ENCODE results near the gene UGCG.
"Not testable (repeated sequence)": the region's sequence is repeated elsewhere in the genome, so short reads cannot be mapped to it uniquely, and the experiment has no call there.

UGCG gene

DNA sequence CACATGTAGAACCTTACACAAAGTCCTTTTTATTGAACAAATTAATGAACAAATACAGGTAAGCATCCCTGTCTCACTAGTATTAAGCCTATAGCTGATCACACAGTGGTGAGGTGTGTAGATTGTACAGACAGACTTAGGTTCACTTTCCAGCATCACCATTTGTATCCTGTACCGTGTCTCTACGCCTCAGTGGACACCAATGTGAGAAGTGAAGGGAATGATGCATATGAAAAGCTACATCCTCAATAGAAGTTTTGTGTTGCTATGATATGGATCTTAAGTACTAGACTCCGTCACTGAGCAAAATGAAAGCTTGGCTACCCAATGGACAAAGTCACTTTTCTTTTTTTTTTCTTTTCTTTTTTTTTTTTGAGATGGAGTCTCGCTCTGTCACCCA is 46.6 kb downstream of the UGCG start:
- TF ChIP-seq, protein P1, sequence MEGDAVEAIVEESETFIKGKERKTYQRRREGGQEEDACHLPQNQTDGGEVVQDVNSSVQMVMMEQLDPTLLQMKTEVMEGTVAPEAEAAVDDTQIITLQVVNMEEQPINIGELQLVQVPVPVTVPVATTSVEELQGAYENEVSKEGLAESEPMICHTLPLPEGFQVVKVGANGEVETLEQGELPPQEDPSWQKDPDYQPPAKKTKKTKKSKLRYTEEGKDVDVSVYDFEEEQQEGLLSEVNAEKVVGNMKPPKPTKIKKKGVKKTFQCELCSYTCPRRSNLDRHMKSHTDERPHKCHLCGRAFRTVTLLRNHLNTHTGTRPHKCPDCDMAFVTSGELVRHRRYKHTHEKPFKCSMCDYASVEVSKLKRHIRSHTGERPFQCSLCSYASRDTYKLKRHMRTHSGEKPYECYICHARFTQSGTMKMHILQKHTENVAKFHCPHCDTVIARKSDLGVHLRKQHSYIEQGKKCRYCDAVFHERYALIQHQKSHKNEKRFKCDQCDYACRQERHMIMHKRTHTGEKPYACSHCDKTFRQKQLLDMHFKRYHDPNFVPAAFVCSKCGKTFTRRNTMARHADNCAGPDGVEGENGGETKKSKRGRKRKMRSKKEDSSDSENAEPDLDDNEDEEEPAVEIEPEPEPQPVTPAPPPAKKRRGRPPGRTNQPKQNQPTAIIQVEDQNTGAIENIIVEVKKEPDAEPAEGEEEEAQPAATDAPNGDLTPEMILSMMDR (IDR thresholded peaks at IDR 0.05; ENCODE audit: poor library complexity, severe bottlenecking): no peak
- no peak for ATAC-seq (ENCODE audit: low read depth)
- no peaks in the 10 kb centered on the region for H3K9me3 ChIP-seq (ENCODE audit: severe bottlenecking)
- peak overlapping the region; percentile 6 for H3K27ac ChIP-seq (ENCODE audit: poor library complexity, severe bottlenecking)
- no peaks in the 10 kb centered on the region for H3K27me3 ChIP-seq (ENCODE audit: insufficient read depth, poor library complexity, severe bottlenecking)
- H3K4me3 ChIP-seq (ENCODE audit: severe bottlenecking): no peak overlapping the region
- no peaks in the 10 kb centered on the region for H3K36me3 ChIP-seq (ENCODE audit: low read depth)
- H3K4me1 ChIP-seq (ENCODE audit: insufficient read depth, poor library complexity, severe bottlenecking): peaks cover 6% of the 10 kb centered on the region
- no peak for DNase-seq (ENCODE audit: low spot score)

DNA sequence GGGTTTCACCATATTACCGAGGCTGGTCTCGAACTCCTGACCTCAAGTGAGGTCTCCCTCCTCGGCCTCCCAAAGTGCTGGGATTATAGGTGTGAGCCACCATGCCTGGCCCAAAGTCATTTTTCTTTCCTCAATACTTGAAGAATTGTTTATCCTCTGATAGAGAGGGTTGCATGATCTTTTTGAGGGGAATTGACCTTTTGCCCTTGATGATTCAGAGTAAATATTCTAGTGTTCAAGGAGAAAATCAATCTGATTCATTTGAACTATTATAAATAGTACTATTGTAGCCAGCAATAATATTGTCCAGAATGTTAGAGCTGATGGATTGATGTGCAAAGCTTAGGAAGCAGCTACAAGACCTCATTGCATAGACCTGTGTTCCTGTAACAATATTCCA is 47.1 kb downstream of the UGCG start:
- H3K4me1 ChIP-seq (ENCODE audit: insufficient read depth, poor library complexity, severe bottlenecking): peaks cover 6% of the 10 kb centered on the region
- TF ChIP-seq, protein P1 (IDR thresholded peaks at IDR 0.05; ENCODE audit: poor library complexity, severe bottlenecking): no peak

DNA sequence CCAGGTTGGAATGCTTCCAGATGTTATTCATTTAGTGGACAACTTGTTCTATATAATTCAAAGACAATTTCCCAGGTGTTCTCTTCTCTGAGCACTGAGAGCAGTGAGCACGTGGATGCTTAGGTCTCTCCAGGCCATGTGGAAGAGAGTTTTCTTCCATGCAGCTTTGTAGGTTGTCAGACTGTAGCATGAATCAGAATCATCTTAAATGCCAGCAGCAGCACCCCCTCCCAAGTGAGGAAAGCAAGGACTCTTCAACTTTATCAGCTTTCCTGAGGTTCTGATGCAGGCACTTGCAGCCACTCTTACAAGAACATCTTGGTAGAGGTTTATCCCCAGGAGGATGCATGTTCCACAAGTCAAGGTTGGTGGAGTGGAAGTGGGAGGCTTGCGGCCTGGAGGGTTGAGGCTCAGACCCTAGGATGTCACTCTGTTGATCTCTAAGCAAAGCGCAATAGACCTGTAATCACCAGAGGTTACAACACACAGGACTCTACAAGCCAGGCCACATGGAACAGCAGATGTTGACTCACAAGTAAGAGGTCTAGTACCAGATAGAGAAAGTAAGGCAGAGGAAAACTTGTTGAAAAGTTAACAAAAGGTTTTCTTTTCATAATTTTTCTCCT is 47.7 kb downstream of the UGCG start:
- peak overlapping the region; percentile 6 for H3K27ac ChIP-seq (ENCODE audit: poor library complexity, severe bottlenecking)
- H3K4me3 ChIP-seq (ENCODE audit: severe bottlenecking): no peak overlapping the region
- H3K27me3 ChIP-seq (ENCODE audit: insufficient read depth, poor library complexity, severe bottlenecking): no peaks in the 10 kb centered on the region
- no peak for ATAC-seq (ENCODE audit: low read depth)
- no peaks in the 10 kb centered on the region for H3K9me3 ChIP-seq (ENCODE audit: severe bottlenecking)
- no peaks in the 10 kb centered on the region for H3K36me3 ChIP-seq (ENCODE audit: low read depth)
- no peak for DNase-seq (ENCODE audit: low spot score)
- H3K4me1 ChIP-seq (ENCODE audit: insufficient read depth, poor library complexity, severe bottlenecking): no peaks in the 10 kb centered on the region
- TF ChIP-seq, protein P1 (IDR thresholded peaks at IDR 0.05; ENCODE audit: poor library complexity, severe bottlenecking): no peak

More for the DNA sequence above, 47.1 kb downstream of the UGCG start:
- ATAC-seq (ENCODE audit: low read depth): 0 out of 3 replicates have a peak, but pooled peaks have one; percentile 10
- DNase-seq (ENCODE audit: low spot score): no peak
- Histone ChIP-seq H3K27ac (ENCODE audit: poor library complexity, severe bottlenecking) (peak overlapping the region; percentile 6), H3K36me3 (ENCODE audit: low read depth) (no peaks in the 10 kb centered on the region), H3K9me3 (ENCODE audit: severe bottlenecking) (no peaks in the 10 kb centered on the region), H3K27me3 (ENCODE audit: insufficient read depth, poor library complexity, severe bottlenecking) (no peaks in the 10 kb centered on the region), H3K4me3 (ENCODE audit: severe bottlenecking) (no peak overlapping the region)

DNA sequence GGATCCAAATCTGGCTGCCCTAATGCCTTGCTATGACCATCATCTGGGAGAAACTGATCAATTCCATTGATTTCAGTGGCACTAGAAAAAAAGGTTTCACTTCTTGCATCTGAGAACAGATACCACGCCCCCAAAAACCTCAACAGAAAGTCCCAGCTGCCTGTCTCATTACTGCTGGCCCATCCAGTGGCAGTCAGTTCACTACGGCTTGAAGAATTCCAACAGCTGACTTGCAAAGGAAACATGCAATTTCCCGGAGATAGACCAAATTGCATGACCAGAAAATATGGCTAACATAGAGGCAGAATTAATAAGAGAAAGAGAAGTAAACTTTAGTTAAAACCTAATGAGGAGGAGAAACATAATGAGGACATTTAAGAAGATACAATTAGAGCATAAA is 48.6 kb downstream of the UGCG start:
- no peak overlapping the region for H3K4me3 ChIP-seq (ENCODE audit: severe bottlenecking)
- no peaks in the 10 kb centered on the region for H3K9me3 ChIP-seq (ENCODE audit: severe bottlenecking)
- DNase-seq (ENCODE audit: low spot score): no peak
- no peaks in the 10 kb centered on the region for H3K27me3 ChIP-seq (ENCODE audit: insufficient read depth, poor library complexity, severe bottlenecking)
- H3K4me1 ChIP-seq (ENCODE audit: insufficient read depth, poor library complexity, severe bottlenecking): no peaks in the 10 kb centered on the region
- H3K36me3 ChIP-seq (ENCODE audit: low read depth): no peaks in the 10 kb centered on the region
- TF ChIP-seq, protein P1 (IDR thresholded peaks at IDR 0.05; ENCODE audit: poor library complexity, severe bottlenecking): no peak
- no peak for ATAC-seq (ENCODE audit: low read depth)
- H3K27ac ChIP-seq (ENCODE audit: poor library complexity, severe bottlenecking): no peak overlapping the region

DNA sequence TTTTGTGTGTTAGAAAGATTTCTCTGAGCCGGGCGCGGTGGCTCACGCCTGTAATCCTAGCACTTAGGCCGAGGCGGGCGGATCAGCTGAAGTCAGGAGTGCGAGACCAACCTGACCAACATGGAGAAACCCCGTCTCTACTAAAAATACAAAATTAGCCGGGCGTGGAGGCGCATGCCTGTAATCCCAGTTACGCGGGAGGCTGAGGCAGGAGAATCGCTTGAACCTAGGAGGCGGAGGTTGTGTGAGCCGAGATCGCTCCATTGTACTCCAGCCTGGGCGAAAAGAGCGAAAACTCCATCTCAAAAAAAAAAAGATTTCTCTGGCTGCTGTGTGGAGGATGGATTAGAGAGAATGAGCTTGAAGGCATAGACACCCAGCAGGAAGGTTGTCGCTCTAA is 51.5 kb downstream of the UGCG start:
- not testable (repeated sequence) for H3K36me3 ChIP-seq (ENCODE audit: low read depth); H3K27ac ChIP-seq (ENCODE audit: poor library complexity, severe bottlenecking); H3K9me3 ChIP-seq (ENCODE audit: severe bottlenecking); DNase-seq (ENCODE audit: low spot score); H3K27me3 ChIP-seq (ENCODE audit: insufficient read depth, poor library complexity, severe bottlenecking); H3K4me1 ChIP-seq (ENCODE audit: insufficient read depth, poor library complexity, severe bottlenecking); H3K4me3 ChIP-seq (ENCODE audit: severe bottlenecking); ATAC-seq (ENCODE audit: low read depth)

All from RWPE2 (cell line).